ENCODE results near the gene CCDC188.

DNA sequence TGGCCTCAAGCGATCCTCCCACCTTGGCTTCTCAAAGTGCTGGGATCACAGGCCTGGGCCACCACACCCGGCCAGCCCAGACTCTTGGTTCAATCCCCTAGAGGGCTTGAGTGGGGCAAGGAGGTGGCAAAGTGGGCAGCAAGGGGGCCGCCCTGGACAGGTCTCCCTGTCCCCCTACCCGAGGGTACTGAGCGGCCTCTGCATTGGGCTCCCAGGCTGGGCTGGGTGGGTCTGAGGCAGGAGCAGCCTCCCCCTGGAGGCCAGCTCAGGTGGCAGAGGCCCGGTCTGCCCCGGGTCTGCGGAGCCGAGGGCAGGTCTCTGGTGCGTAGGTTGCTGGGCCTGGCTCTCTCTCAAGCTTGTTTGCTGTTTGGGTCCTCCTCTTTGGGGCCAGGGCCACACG is 22.4 kb upstream of the CCDC188 start:
- TF ChIP-seq, protein P1, sequence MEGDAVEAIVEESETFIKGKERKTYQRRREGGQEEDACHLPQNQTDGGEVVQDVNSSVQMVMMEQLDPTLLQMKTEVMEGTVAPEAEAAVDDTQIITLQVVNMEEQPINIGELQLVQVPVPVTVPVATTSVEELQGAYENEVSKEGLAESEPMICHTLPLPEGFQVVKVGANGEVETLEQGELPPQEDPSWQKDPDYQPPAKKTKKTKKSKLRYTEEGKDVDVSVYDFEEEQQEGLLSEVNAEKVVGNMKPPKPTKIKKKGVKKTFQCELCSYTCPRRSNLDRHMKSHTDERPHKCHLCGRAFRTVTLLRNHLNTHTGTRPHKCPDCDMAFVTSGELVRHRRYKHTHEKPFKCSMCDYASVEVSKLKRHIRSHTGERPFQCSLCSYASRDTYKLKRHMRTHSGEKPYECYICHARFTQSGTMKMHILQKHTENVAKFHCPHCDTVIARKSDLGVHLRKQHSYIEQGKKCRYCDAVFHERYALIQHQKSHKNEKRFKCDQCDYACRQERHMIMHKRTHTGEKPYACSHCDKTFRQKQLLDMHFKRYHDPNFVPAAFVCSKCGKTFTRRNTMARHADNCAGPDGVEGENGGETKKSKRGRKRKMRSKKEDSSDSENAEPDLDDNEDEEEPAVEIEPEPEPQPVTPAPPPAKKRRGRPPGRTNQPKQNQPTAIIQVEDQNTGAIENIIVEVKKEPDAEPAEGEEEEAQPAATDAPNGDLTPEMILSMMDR (IDR thresholded peaks at IDR 0.05; ENCODE audit: borderline replicate concordance, extremely low read depth, low read length, poor library complexity, severe bottlenecking): no peak
- TF ChIP-seq EZH2 (IDR thresholded peaks at IDR 0.05; ENCODE audit: borderline replicate concordance, low read depth, low read length, severe bottlenecking): no peak
